AG09319 (cell line): Measurements from ENCODE around the gene ADIRF.

ENCODE experiments used
- DNase-seq: peaks from one replicate; pipeline ENCODE4 v3.0.0-alpha.2; 2010; ENCODE audit warnings: low read depth; ENCODE audit errors: extremely low read depth
- TF ChIP-seq, protein P1 (sequence below): IDR thresholded peaks from 2 replicates; pipeline ENCODE4 v1.5.1; 2011; ENCODE audit warnings: low read depth, mild to moderate bottlenecking, inconsistent platforms, low read length, moderate library complexity

Gene ADIRF

DNA sequence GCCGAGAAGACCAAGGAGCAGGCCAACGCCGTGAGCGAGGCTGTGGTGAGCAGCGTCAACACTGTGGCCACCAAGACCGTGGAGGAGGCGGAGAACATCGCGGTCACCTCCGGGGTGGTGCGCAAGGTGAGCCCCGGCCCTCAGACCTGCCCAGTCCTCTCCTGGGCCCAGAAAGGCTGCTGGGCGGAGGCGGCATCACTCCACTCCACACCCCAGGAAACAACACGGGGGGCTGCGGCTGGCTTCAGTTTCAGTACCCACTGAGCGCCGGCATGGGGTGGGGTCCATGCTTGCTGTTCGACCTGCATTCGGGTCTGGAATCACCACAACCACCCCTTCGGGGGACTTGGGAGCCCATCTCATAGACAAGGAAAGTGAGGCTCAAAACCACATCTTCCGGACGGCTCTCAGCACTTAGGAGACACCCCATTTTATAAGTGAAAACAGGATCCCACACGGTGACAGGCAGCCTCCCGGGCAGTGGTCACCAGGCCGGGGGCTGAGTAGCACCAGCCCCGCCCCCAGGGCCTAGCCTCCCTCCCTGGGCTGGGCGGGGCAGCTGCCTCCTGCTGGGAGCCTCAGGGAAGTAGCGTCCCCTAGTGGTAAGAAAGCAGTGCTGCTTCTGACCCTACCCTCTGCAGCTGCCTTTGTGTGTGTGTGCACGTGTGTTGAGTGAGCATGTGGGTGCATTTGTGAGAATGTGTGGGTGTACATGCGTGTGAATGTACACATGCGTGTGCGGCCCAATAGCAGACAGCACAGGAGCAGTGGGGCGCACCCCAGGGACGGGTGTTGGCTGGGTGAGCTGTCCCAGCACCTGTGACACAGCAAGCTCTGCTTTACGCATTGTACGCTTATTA, 8.0 kb upstream of the ADIRF start:
- no peak for DNase-seq
- TF ChIP-seq, protein P1, sequence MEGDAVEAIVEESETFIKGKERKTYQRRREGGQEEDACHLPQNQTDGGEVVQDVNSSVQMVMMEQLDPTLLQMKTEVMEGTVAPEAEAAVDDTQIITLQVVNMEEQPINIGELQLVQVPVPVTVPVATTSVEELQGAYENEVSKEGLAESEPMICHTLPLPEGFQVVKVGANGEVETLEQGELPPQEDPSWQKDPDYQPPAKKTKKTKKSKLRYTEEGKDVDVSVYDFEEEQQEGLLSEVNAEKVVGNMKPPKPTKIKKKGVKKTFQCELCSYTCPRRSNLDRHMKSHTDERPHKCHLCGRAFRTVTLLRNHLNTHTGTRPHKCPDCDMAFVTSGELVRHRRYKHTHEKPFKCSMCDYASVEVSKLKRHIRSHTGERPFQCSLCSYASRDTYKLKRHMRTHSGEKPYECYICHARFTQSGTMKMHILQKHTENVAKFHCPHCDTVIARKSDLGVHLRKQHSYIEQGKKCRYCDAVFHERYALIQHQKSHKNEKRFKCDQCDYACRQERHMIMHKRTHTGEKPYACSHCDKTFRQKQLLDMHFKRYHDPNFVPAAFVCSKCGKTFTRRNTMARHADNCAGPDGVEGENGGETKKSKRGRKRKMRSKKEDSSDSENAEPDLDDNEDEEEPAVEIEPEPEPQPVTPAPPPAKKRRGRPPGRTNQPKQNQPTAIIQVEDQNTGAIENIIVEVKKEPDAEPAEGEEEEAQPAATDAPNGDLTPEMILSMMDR: peak; percentile 98

DNA sequence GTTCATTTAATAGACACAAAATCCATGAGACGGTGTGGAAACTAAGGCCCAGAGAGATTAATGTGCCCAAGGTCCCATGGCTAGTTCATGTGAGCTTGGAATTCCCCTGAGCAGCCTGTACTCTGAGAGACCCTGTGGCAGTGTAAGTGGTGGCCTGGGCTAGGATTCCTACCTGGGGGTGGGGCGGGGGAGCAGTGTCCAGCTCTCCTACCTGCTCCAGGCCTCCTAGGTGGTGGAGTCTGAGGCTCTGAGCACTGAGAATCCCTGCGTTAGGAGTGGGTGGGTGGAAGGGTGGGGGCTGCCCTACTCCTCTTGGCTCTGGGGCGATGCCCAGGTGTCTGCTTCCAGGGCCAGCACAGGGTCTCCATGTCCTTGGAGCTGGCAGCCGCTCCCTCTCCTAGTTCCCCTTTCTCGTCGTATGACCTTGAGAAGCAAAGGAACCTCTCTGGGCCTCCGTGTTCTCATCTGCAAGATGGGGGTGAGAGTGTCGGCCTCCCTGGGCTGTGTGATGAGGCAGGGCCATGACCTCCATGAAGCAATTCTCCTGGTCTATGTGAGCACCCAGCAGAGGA, 7.3 kb upstream of the ADIRF start:
- no peak for DNase-seq

GRCh38 chr10:86961481-86962091, 6.7 kb upstream of the ADIRF start:
- TF ChIP-seq, protein P1: no peak
- DNase-seq: no peak

More for the DNA sequence above, 7.3 kb upstream of the ADIRF start:
- TF ChIP-seq, protein P1: no peak

GRCh38 chr10:86962136-86962980, 5.9 kb upstream of the ADIRF start:
- TF ChIP-seq, protein P1: no peak
- no peak for DNase-seq

- TF ChIP-seq, protein P1: no peak
- DNase-seq: no peak
Measured at GRCh38 chr10:86962981-86963310, 5.3 kb upstream of the ADIRF start.

GRCh38 chr10:86963341-86963919, 4.9 kb upstream of the ADIRF start:
- TF ChIP-seq, protein P1: no peak
- no peak for DNase-seq
